ENCODE measurements around the gene RFX4.

- TF ChIP-seq POLR2A (IDR thresholded peaks at IDR 0.05), result no peak
- TF ChIP-seq POLR2AphosphoS5 (IDR thresholded peaks at IDR 0.05), result no peak
Measured at GRCh38 chr12:106581543-106582248, 1.1 kb upstream of the RFX4 start.
